SKM-1 treated with dmso at 0.1 percent for 144 hours (cell line): ENCODE data around the gene DUSP10.

Experiments used
- DNase-seq: peaks from one replicate; lab custom pipeline; 2025; ENCODE audit not compliant: unreplicated experiment; lab: John Stamatoyannopoulos, UW

The DUSP10 gene

GRCh38 chr1:221741703-221742554 is at the start of gene DUSP10:
TSS of gene DUSP10 (minus strand) at chr1:221742089. CDS start at chr1:221739744, 2,345 bp downstream.
- DNase-seq: peak; percentile 100

- DNase-seq: no peak
Measured at GRCh38 chr1:221788466-221788865, 46.6 kb upstream of the DUSP10 start.

- no peak for DNase-seq
Measured at GRCh38 chr1:221786647-221787046, 44.8 kb upstream of the DUSP10 start.

GRCh38 chr1:221783936-221784335 is 42.0 kb upstream of the DUSP10 start:
- no peak for DNase-seq

GRCh38 chr1:221783437-221783836 is 41.5 kb upstream of the DUSP10 start:
- no peak for DNase-seq

GRCh38 chr1:221782970-221783369 is 41.1 kb upstream of the DUSP10 start:
- DNase-seq: no peak

GRCh38 chr1:221782477-221782876 is 40.6 kb upstream of the DUSP10 start:
- DNase-seq: no peak

- DNase-seq: peak; percentile 49
Measured at GRCh38 chr1:221781102-221781755, 39.3 kb upstream of the DUSP10 start.

GRCh38 chr1:221780175-221780574 is 38.3 kb upstream of the DUSP10 start:
- DNase-seq: no peak

- DNase-seq: no peak
Measured at GRCh38 chr1:221779771-221780170, 37.9 kb upstream of the DUSP10 start.

- DNase-seq: peak; percentile 34
Measured at GRCh38 chr1:221778535-221779142, 36.8 kb upstream of the DUSP10 start.

- no peak for DNase-seq
Measured at GRCh38 chr1:221778125-221778524, 36.2 kb upstream of the DUSP10 start.

- peak; percentile 63 for DNase-seq
Measured at GRCh38 chr1:221777431-221778072, 35.7 kb upstream of the DUSP10 start.

- DNase-seq: no peak
Measured at GRCh38 chr1:221776495-221777301, 34.8 kb upstream of the DUSP10 start.

GRCh38 chr1:221775206-221775605 is 33.3 kb upstream of the DUSP10 start:
- DNase-seq: no peak

GRCh38 chr1:221774054-221774842 is 32.4 kb upstream of the DUSP10 start:
- DNase-seq: no peak

GRCh38 chr1:221773383-221773782 is 31.5 kb upstream of the DUSP10 start:
- DNase-seq: no peak

GRCh38 chr1:221772117-221772516 is 30.2 kb upstream of the DUSP10 start:
- DNase-seq: no peak

- DNase-seq: peak; percentile 53
Measured at GRCh38 chr1:221768444-221769066, 26.7 kb upstream of the DUSP10 start.
